Measurements from ENCODE around the gene EIF6. TPM values are rescaled to one million over a fixed set of nuclear protein-coding genes. Genes with fewer than 3 reads are reported as not detected.

The EIF6 gene
- total RNA-seq, 3 donors from 2014 or later (not counting 1 experiment from before 2014, with no cell fraction given): 73.9 to 81.4 (median 79.0) TPM

DNA sequence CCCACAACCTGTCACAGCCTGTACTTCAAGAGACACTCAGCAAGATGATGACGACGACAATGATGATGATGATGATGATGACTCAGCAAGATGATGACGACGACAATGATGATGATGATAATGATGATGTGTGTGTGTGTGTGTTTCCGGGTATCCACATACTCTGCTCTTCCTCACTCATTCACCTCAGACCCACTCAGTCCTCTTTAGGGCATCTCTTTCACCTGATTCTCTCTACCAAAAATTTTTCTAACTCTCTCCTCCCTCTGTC lies 1.2 kb upstream of the EIF6 start:
- no peak overlapping the region for H3K4me3 ChIP-seq (ENCODE audit: low read length)
- DNase-seq: peak in 1 of 2 donors; percentile 39
- peaks cover 4% of the 10 kb centered on the region for H3K36me3 ChIP-seq (ENCODE audit: control insufficient read depth, insufficient read depth, low read length)
- 93% methylated on average over 3 of the region's 5 CpGs for WGBS (ENCODE audit: insufficient coverage)
- ATAC-seq: no peak
- intact Hi-C loops (cut with micrococcal nuclease): no loop called here
- TF ChIP-seq, protein P1, sequence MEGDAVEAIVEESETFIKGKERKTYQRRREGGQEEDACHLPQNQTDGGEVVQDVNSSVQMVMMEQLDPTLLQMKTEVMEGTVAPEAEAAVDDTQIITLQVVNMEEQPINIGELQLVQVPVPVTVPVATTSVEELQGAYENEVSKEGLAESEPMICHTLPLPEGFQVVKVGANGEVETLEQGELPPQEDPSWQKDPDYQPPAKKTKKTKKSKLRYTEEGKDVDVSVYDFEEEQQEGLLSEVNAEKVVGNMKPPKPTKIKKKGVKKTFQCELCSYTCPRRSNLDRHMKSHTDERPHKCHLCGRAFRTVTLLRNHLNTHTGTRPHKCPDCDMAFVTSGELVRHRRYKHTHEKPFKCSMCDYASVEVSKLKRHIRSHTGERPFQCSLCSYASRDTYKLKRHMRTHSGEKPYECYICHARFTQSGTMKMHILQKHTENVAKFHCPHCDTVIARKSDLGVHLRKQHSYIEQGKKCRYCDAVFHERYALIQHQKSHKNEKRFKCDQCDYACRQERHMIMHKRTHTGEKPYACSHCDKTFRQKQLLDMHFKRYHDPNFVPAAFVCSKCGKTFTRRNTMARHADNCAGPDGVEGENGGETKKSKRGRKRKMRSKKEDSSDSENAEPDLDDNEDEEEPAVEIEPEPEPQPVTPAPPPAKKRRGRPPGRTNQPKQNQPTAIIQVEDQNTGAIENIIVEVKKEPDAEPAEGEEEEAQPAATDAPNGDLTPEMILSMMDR (IDR thresholded peaks at IDR 0.05): no peak
- peaks cover 9 to 21% of the 10 kb centered on the region in 2 donors for H3K4me1 Mint-ChIP-seq
- H3K27ac Mint-ChIP-seq: peak overlapping the region; percentile 6 to 90
- no peaks in the 10 kb centered on the region for H3K9me3 ChIP-seq (ENCODE audit: control insufficient read depth, insufficient read depth, low read length)
- no peaks in the 10 kb centered on the region for H3K36me3 Mint-ChIP-seq
- H3K4me1 ChIP-seq (ENCODE audit: control insufficient read depth, insufficient read depth, low read length): peaks cover 21% of the 10 kb centered on the region
- H3K27ac ChIP-seq (ENCODE audit: low read length): no peak overlapping the region
- H3K9me3 Mint-ChIP-seq: no peaks in the 10 kb centered on the region
- peaks cover 0 to 2% of the 10 kb centered on the region in 2 donors for H3K27me3 Mint-ChIP-seq (ENCODE audit: low read depth in 2 of 2)
- H3K4me3 Mint-ChIP-seq: peak overlapping the region; percentile 59
- no peaks in the 10 kb centered on the region for H3K27me3 ChIP-seq (ENCODE audit: control insufficient read depth, insufficient read depth, low read length)

DNA sequence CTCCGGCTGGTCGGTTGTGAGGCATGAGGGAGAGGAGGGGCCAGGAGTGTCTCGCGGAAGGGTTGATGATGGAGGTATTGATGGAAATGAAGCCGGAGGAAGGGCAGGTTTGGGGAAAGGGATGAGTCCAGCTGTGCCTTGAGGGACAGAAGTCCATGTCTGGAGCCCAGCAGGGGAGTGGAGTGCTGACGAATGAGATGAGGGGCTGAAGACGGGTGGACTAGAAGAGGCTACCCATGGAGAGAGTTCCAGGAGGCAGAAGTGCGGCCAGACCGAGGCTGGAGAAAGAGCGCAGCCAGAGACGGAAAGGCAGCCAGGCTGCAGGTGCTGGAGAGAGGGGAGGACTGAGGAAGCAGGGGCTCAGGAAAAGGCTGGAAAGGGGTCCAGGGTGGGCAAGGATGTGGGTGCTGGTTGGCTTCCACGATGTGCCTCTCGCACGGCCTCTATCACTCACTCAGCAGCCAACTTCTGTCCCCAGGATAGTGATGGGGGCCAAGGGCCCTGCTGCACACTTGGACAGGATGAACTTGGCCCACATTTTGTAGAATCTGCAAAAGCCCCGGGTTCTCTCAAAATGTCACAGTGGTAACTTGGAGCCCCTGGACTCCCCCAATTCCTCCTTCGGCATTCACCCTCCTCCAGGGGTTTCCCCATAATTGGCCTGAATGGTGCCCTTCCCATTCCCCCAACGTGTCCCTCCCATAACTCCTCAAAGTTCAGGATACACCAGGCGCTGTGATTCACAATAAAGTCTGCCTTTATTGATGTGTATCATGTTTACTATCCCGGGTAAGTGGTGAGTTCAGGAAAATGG lies 627 bp upstream of the EIF6 start:
- Mint-ChIP-seq H3K9me3 (no peaks in the 10 kb centered on the region), H3K27me3 (ENCODE audit: low read depth in 2 of 2) (peaks cover 0 to 2% of the 10 kb centered on the region in 2 donors), H3K4me1 (peaks cover 9 to 24% of the 10 kb centered on the region in 2 donors), H3K36me3 (no peaks in the 10 kb centered on the region), H3K27ac (peak overlapping the region; percentile 90), H3K4me3 (peak overlapping the region; percentile 96)
- WGBS (ENCODE audit: insufficient coverage): 69% methylated on average over 19 of the region's 19 CpGs
- DNase-seq (no peak), ATAC-seq (no peak)
- H3K36me3 ChIP-seq (ENCODE audit: control insufficient read depth, insufficient read depth, low read length): peaks cover 8% of the 10 kb centered on the region
- H3K27ac ChIP-seq (ENCODE audit: low read length): peak overlapping the region; percentile 67
- H3K27me3 ChIP-seq (ENCODE audit: control insufficient read depth, insufficient read depth, low read length): no peaks in the 10 kb centered on the region
- H3K9me3 ChIP-seq (ENCODE audit: control insufficient read depth, insufficient read depth, low read length): no peaks in the 10 kb centered on the region
- peaks cover 21% of the 10 kb centered on the region for H3K4me1 ChIP-seq (ENCODE audit: control insufficient read depth, insufficient read depth, low read length)
- intact Hi-C loops (cut with micrococcal nuclease): no loop called here
- TF ChIP-seq, protein P1 (IDR thresholded peaks at IDR 0.05): no peak
- H3K4me3 ChIP-seq (ENCODE audit: low read length): peak overlapping the region; percentile 81

DNA sequence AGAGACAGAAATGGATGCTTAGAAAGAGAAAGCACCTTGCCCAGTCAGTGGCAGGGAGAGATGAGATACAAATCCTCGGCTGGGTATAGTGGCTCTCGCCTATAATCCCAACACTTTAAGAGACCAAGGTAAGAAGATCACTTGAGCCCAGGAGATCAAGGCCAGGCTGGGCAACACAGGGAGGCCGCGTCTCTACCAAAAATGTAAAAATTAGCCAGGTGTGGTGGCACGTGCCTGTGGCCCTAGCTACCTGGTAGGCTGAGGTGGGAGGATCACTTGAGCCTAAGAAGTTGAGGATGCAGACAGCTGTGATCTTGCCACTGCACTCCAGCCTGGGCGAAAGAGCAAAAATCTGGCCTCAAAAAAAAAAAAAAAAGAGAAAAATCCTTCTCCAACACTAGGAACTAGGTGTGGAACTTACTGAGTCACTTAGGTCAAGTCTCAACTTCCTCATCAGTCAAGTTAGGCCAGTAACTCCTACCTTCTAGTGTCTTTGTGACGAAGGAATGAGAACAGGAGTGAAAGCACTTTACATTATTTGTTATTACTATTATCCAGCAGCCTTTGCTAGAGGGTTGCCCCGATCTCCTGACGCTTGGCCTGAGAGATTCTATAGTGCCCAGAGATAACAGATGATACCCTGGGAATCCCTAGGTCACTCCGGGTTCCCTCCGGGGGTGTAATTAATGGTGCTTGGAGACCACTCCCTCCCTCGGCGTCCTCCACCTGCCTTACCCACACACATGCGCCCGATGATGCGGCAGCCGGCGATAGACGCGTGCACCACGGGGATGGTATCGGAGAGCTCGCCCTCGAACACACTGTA lies 918 bp downstream of the EIF6 start:
- Mint-ChIP-seq H3K4me3 (peak overlapping the region; percentile 96), H3K4me1 (peaks cover 13 to 29% of the 10 kb centered on the region in 2 donors), H3K27ac (peak overlapping the region; percentile 90), H3K36me3 (no peaks in the 10 kb centered on the region), H3K9me3 (no peaks in the 10 kb centered on the region), H3K27me3 (ENCODE audit: low read depth in 2 of 2) (peaks cover 0 to 2% of the 10 kb centered on the region in 2 donors)
- peak overlapping the region; percentile 81 for H3K4me3 ChIP-seq (ENCODE audit: low read length)
- WGBS (ENCODE audit: insufficient coverage): 25% methylated on average over 23 of the region's 24 CpGs
- DNase-seq: peak in 1 of 2 donors; percentile 31
- H3K27ac ChIP-seq (ENCODE audit: low read length): peak overlapping the region; percentile 67
- no peaks in the 10 kb centered on the region for H3K27me3 ChIP-seq (ENCODE audit: control insufficient read depth, insufficient read depth, low read length)
- TF ChIP-seq, protein P1 (IDR thresholded peaks at IDR 0.05): no peak
- intact Hi-C loops (cut with micrococcal nuclease): no loop called here
- H3K4me1 ChIP-seq (ENCODE audit: control insufficient read depth, insufficient read depth, low read length): peaks cover 21% of the 10 kb centered on the region
- peaks cover 23% of the 10 kb centered on the region for H3K36me3 ChIP-seq (ENCODE audit: control insufficient read depth, insufficient read depth, low read length)
- peak in 2 of 3 donors; percentile 46 to 49 for ATAC-seq
- H3K9me3 ChIP-seq (ENCODE audit: control insufficient read depth, insufficient read depth, low read length): no peaks in the 10 kb centered on the region
